ENCODE measurements around the gene PALLD. TPM values are rescaled to one million over a fixed set of nuclear protein-coding genes. Genes with fewer than 3 reads are reported as not detected.
A peak's percentile ranks its signal among the peaks of the same experiment; 100 is the strongest.

Gene PALLD
- total RNA-seq, 1 experiment from 2014 or later, result 166 TPM

DNA sequence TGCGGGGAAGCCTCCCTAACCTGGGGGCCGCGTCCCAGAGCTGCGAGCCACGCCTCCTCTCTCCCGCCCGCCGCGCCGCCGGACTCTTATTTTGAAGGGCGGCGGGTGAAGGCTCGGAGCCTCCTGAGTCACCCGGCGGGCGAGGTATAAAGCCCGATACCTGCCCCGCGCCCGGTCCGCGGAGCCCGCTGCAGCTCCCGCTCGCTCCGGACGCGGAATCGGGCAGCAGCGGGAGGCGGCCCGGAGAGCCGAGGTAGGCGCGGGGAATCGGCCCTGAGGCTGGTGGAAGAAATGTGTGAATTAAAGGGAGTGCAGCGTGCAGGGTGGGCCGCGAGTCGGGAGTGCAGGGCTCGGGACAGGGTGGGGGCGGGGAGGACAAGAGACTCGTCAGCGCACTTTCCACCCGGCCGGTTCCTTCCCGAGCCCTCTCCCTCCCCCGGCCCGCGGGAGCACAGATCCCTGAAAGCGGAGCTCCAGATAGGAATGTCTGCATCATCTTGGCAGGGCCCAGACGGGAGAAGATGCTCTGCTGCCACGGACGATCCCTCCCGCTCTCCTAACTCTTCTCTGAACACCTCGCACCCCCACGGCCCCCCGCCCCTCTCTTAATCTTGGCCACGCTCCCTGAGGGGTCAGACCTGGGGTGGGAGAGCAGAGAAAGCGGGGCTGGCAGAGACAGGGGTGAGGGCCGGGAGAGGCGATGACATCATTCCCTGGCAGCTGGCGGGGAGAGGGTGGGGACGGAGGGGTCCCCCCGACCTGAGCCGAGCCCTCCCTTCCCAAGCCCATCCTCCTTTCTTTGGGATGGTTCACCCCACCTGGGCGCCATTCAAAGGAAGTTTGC is 335.3 kb downstream of the PALLD start:
- no TSS peak for BruUV-seq (replicated peaks)
- ChIA-PET RAD21 (ENCODE audit: low non-redundant PET in 1 of 2, low total read pairs in 2 of 2, uncharacterized antibody in 2 of 2, unreplicated experiment in 2 of 2) (interaction anchor here in 1 of 2 experiments (0.7 kb wide), 1 partner anchor 15 kb away, joined by 4 read pairs; no protein-coding TSS in a partner anchor), POLR2A (interaction anchor here (0.7 to 2.5 kb wide), 15 partner anchors 9 to 1573 kb away, joined by 3 to 27 read pairs (median 3); no protein-coding TSS in a partner anchor), CTCF (interaction anchor here (0.7 kb wide), 1 partner anchor 90 kb away, joined by 3 read pairs; no protein-coding TSS in a partner anchor)
- H3K4me1 ChIP-seq (ENCODE audit: control insufficient read depth in 1 of 2, insufficient read depth in 2 of 2, low read length in 2 of 2), result peaks cover 22 to 28% of the 10 kb centered on the region in 2 experiments; a peak in 3 of 4 replicates
- H3K4me3 ChIP-seq (replicated peaks in 1 of 2; ENCODE audit: low read depth in 1 of 2, low read length in 2 of 2), result peak overlapping the region; percentile 93 to 96
- peak overlapping the region; percentile 88 for H3K9ac ChIP-seq (ENCODE audit: low read length)
- intact Hi-C loops (cut with micrococcal nuclease), result loop anchor here (1.0 to 5.0 kb wide), 2 partner anchors 15 to 245 kb away; no protein-coding TSS in a partner anchor
- peak overlapping the region; percentile 50 for H2AFZ ChIP-seq (ENCODE audit: low read depth, low read length, poor library complexity, severe bottlenecking)
- H3K36me3 ChIP-seq (ENCODE audit: control insufficient read depth in 1 of 2, insufficient read depth in 2 of 2, low read length in 2 of 2), result no peaks in the 10 kb centered on the region
- peak overlapping the region; percentile 67 for H3K27ac ChIP-seq (ENCODE audit: low read depth, low read length)
- H3K79me2 ChIP-seq (ENCODE audit: insufficient read depth, low read length), result peaks cover 53% of the 10 kb centered on the region
- no peaks in the 10 kb centered on the region for H3K9me2 ChIP-seq (ENCODE audit: insufficient read depth)
- H3K9me3 ChIP-seq (ENCODE audit: control insufficient read depth in 1 of 2, insufficient read depth in 1 of 2, low read depth in 1 of 2, low read length in 2 of 2), result no peaks in the 10 kb centered on the region
- H3K27me3 ChIP-seq (ENCODE audit: insufficient read depth, low read length), result no peaks in the 10 kb centered on the region
- ATAC-seq (peak; percentile 81), DNase-seq (ENCODE audit: low read depth, low spot score) (peak; percentile 32)
- TF ChIP-seq RAD21 (IDR thresholded peaks at IDR 0.05; ENCODE audit: low read depth), result no peak; the same call in 1 of the 2 replicates
- TF ChIP-seq, protein P1, sequence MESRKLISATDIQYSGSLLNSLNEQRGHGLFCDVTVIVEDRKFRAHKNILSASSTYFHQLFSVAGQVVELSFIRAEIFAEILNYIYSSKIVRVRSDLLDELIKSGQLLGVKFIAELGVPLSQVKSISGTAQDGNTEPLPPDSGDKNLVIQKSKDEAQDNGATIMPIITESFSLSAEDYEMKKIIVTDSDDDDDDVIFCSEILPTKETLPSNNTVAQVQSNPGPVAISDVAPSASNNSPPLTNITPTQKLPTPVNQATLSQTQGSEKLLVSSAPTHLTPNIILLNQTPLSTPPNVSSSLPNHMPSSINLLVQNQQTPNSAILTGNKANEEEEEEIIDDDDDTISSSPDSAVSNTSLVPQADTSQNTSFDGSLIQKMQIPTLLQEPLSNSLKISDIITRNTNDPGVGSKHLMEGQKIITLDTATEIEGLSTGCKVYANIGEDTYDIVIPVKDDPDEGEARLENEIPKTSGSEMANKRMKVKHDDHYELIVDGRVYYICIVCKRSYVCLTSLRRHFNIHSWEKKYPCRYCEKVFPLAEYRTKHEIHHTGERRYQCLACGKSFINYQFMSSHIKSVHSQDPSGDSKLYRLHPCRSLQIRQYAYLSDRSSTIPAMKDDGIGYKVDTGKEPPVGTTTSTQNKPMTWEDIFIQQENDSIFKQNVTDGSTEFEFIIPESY (IDR thresholded peaks at IDR 0.05; ENCODE audit: extremely low read depth, insufficient replicate concordance, low read length), result peak; percentile 12
- TF ChIP-seq SIN3A (IDR thresholded peaks at IDR 0.05; ENCODE audit: low read depth), result no peak; the same call in 1 of the 2 replicates
- peak; percentile 75 for TF ChIP-seq SP1 (IDR thresholded peaks at IDR 0.05; ENCODE audit: low read depth)
- TF ChIP-seq ZFX (IDR thresholded peaks at IDR 0.05), result peak; percentile 34; the same call in 1 of the 2 replicates
- peak; percentile 90 for TF ChIP-seq POLR2AphosphoS5 (IDR thresholded peaks at IDR 0.05; ENCODE audit: low read depth, low read length)
- TF ChIP-seq CEBPB (IDR thresholded peaks at IDR 0.05; ENCODE audit: low read depth), result no peak
- TF ChIP-seq, protein P2, sequence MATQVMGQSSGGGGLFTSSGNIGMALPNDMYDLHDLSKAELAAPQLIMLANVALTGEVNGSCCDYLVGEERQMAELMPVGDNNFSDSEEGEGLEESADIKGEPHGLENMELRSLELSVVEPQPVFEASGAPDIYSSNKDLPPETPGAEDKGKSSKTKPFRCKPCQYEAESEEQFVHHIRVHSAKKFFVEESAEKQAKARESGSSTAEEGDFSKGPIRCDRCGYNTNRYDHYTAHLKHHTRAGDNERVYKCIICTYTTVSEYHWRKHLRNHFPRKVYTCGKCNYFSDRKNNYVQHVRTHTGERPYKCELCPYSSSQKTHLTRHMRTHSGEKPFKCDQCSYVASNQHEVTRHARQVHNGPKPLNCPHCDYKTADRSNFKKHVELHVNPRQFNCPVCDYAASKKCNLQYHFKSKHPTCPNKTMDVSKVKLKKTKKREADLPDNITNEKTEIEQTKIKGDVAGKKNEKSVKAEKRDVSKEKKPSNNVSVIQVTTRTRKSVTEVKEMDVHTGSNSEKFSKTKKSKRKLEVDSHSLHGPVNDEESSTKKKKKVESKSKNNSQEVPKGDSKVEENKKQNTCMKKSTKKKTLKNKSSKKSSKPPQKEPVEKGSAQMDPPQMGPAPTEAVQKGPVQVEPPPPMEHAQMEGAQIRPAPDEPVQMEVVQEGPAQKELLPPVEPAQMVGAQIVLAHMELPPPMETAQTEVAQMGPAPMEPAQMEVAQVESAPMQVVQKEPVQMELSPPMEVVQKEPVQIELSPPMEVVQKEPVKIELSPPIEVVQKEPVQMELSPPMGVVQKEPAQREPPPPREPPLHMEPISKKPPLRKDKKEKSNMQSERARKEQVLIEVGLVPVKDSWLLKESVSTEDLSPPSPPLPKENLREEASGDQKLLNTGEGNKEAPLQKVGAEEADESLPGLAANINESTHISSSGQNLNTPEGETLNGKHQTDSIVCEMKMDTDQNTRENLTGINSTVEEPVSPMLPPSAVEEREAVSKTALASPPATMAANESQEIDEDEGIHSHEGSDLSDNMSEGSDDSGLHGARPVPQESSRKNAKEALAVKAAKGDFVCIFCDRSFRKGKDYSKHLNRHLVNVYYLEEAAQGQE (IDR thresholded peaks at IDR 0.05; ENCODE audit: low read depth), result no peak
- TF ChIP-seq, protein P3, sequence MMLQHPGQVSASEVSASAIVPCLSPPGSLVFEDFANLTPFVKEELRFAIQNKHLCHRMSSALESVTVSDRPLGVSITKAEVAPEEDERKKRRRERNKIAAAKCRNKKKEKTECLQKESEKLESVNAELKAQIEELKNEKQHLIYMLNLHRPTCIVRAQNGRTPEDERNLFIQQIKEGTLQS (IDR thresholded peaks at IDR 0.05), result no peak
- TF ChIP-seq FOSL1 (IDR thresholded peaks at IDR 0.05; ENCODE audit: low read depth), result peak; percentile 62; the same call in 1 of the 2 replicates
- TF ChIP-seq YY1 (IDR thresholded peaks at IDR 0.05; ENCODE audit: extremely low read depth, insufficient replicate concordance, low read depth, low read length), result no peak
- peak; percentile 58 for TF ChIP-seq TCF7L2 (IDR thresholded peaks at IDR 0.05; ENCODE audit: borderline replicate concordance, extremely low read depth, insufficient read depth, insufficient read length)
- TF ChIP-seq CBX3 (IDR thresholded peaks at IDR 0.05; ENCODE audit: low read depth), result 0 out of 2 replicates have a peak, but pooled peaks have one; percentile 59
- peak; percentile 90 for TF ChIP-seq POLR2A (IDR thresholded peaks at IDR 0.05; ENCODE audit: borderline replicate concordance, extremely low read depth, insufficient read depth, insufficient read length)
- TF ChIP-seq EZH2phosphoT487 (IDR thresholded peaks at IDR 0.05; ENCODE audit: borderline replicate concordance), result no peak
- TF ChIP-seq SRF (IDR thresholded peaks at IDR 0.05; ENCODE audit: low read depth), result no peak; the same call in 1 of the 2 replicates
- TF ChIP-seq JUND (IDR thresholded peaks at IDR 0.05), result peak; percentile 51
- peak overlapping the region; percentile 94 for H3K4me2 ChIP-seq (ENCODE audit: low read length)
- no peaks in the 10 kb centered on the region for H4K20me1 ChIP-seq (ENCODE audit: insufficient read depth)
